GM19193 (cell line): ENCODE results near the gene CDC42EP4.

Source experiments
- POLR2A ChIP-seq: IDR thresholded peaks from 4 replicates; pipeline ENCODE4 v1.6.1; 2011; ENCODE audit not compliant: insufficient read depth, insufficient read length; ENCODE audit errors: extremely low read depth

Gene CDC42EP4

GRCh38 chr17:73249700-73250099 is 62.1 kb downstream of the CDC42EP4 start:
- no peak for TF ChIP-seq POLR2A

- TF ChIP-seq POLR2A, result no peak
Measured at GRCh38 chr17:73248532-73248931, 63.3 kb downstream of the CDC42EP4 start.

- TF ChIP-seq POLR2A, result no peak
Measured at GRCh38 chr17:73247726-73248125, 64.1 kb downstream of the CDC42EP4 start.

GRCh38 chr17:73240561-73240960 is 71.2 kb downstream of the CDC42EP4 start:
- no peak for TF ChIP-seq POLR2A

GRCh38 chr17:73237714-73238113 is 74.1 kb downstream of the CDC42EP4 start:
- no peak for TF ChIP-seq POLR2A

GRCh38 chr17:73234736-73235135 is 77.1 kb downstream of the CDC42EP4 start:
- no peak for TF ChIP-seq POLR2A
